Mucosa of descending colon (tissue), 3 donors: ENCODE measurements around the gene DYRK3. TPM values are rescaled to one million over a fixed set of nuclear protein-coding genes. Genes with fewer than 3 reads are reported as not detected.

Source experiments
- ATAC-seq: fragments of 200-7000 bp; cut with Tn5 transposase; one replicate; pipeline ENCODE4 v1.9.1; 2020; ENCODE audit warnings: mild to moderate bottlenecking, moderate library complexity
- DNase-seq, 3 donors: peaks; one replicate each; pipeline ENCODE4 v3.0.0-alpha.2; 2020
- H3K36me3 ChIP-seq: fragments of 200-600 bp; one replicate; pipeline ENCODE4 v1.8.0; 2021; ENCODE audit warnings: low read depth, mild to moderate bottlenecking
- H3K4me1 ChIP-seq: fragments of 200-600 bp; one replicate; pipeline ENCODE4 v1.8.0; 2021; ENCODE audit warnings: low read depth, mild to moderate bottlenecking
- H3K4me3 ChIP-seq: fragments of 200-600 bp; one replicate; pipeline ENCODE4 v1.8.0; 2021; ENCODE audit warnings: mild to moderate bottlenecking
- H3K9me3 ChIP-seq: fragments of 200-600 bp; one replicate; pipeline ENCODE4 v1.8.0; 2021; ENCODE audit warnings: mild to moderate bottlenecking
- CTCF ChIP-seq: fragments of 200-600 bp; IDR thresholded peaks from one replicate; pipeline ENCODE4 v1.8.0; 2022; ENCODE audit warnings: antibody characterized with exemption, mild to moderate bottlenecking
- intact Hi-C, 2 donors: fragments of 100-400 bp; cut with DNase I in 1 of 2; cut with micrococcal nuclease in 1 of 2; formaldehyde crosslinking; loops; one replicate each; pipeline versions ENCODE4 v1.11.0 to v1.11.1; 2022; cut with DNase I, micrococcal nuclease
- total RNA-seq, 3 donors: library from RNA; stranded (reverse); fragmentation: NEBNext Ultra II Directional in 2 of 3; extraction: Animal tissue kit (Norgen Biotek cat#: 25700) in 2 of 3; gene quantifications; one replicate each; pipeline versions ENCODE4 v1.2.1 to v1.2.4, GENCODE V29; 2021 to 2023
- donor health status: DM: no; HTN: no; CAD: no; lungs with moderate emphysema.
- donor health status: DM: no; HTN: no; CAD: no.
- donor health status: DM: no; HTN: yes; CAD: no.

The DYRK3 gene
- total RNA-seq, 3 donors from 2014 or later: 0.61 to 4.7 (median 1.4) TPM

GRCh38 chr1:206658264-206658980 lies 23.1 kb downstream of the DYRK3 start:
- H3K4me1 ChIP-seq: peaks cover 8% of the 10 kb centered on the region
- ATAC-seq (peak; percentile 55), DNase-seq (peak; percentile 47 to 59 (median 48))
- TF ChIP-seq CTCF: peak; percentile 60
- intact Hi-C loops: no loop called here
- no peak overlapping the region for H3K4me3 ChIP-seq
- H3K36me3 ChIP-seq: no peaks in the 10 kb centered on the region
- H3K9me3 ChIP-seq: no peaks in the 10 kb centered on the region

DNA sequence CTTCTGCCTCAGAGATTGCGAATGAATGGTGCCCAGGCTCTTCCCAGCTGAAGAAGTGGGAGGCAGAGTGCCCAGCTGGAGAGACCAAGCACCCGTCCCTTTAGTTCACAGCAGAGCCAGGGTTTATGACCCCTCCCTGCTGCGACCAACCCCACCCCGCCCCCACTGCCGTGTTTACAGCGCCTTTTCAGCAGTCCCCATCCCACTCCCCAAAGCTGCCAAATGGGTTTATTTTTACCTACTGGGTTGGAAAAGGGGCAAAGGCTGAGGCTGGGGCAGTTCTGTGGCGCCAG lies 23.6 kb downstream of the DYRK3 start:
- no peak overlapping the region for H3K4me3 ChIP-seq
- H3K36me3 ChIP-seq: no peaks in the 10 kb centered on the region
- peaks cover 8% of the 10 kb centered on the region for H3K4me1 ChIP-seq
- DNase-seq: peak in 1 of 3 donors; percentile 50
- intact Hi-C loops: no loop called here
- no peak for TF ChIP-seq CTCF
- peak; percentile 8 for ATAC-seq
- no peaks in the 10 kb centered on the region for H3K9me3 ChIP-seq

DNA sequence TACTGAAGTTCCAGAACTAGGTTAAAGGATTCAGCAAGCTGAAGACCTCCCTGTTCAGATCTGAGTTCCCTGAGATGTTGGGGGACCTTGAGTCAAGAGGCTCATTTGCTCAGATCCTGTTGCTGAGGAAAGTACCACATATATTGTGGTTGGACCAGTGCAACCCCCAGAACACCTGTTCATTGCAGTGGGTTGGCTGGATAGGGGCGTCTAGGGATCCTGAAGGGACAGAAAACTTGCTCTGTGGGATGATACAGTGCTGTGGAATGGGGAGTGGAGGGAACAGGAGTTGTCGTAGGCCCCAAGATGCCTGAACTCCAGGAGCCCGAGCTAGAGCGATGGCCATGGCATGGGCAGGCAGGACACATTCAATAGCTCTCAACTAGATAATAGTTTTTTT lies 24.8 kb downstream of the DYRK3 start:
- ATAC-seq (no peak), DNase-seq (no peak)
- peaks cover 8% of the 10 kb centered on the region for H3K4me1 ChIP-seq
- no peaks in the 10 kb centered on the region for H3K9me3 ChIP-seq
- no peaks in the 10 kb centered on the region for H3K36me3 ChIP-seq
- H3K4me3 ChIP-seq: no peak overlapping the region
- no peak for TF ChIP-seq CTCF
- intact Hi-C loops: no loop called here

- no peaks in the 10 kb centered on the region for H3K9me3 ChIP-seq
- H3K4me3 ChIP-seq: no peak overlapping the region
- no peak for DNase-seq
- H3K36me3 ChIP-seq: no peaks in the 10 kb centered on the region
- ATAC-seq: no peak
- peaks cover 8% of the 10 kb centered on the region for H3K4me1 ChIP-seq
- intact Hi-C loops: no loop called here
- no peak for TF ChIP-seq CTCF
Observed at GRCh38 chr1:206661161-206661820, 26.0 kb downstream of the DYRK3 start.

DNA sequence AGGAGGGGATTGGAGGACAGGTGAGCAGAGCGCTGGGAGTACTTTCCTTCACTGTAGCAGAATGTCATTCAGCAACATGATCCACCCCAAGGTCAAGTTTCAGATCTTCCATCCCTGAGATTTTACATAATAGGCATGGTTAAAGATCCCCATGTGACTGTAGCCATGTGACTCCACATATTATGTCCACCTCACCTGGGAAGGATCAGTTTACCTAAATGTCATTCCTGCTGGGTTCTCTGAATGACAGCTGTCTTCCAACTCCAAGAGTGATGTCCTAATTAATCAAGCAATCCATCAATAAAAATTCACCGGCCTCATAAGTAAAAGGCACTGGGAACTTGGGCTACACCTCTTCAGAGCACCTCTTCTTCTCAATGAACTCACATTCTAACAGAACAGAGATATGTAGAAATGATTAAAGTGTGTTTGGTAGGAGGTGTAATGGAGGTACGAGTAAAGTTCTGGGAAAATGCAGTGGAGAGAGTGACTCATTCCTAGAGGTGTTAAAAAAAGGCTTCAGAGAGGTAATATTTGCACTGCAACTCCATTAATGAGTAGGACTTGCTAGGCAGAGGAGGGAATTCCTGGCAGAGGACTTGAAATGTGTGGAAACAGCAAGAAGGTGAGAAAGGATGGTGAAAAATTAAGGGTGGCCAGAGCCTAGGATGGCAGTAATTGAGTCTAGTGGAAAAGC lies 27.2 kb downstream of the DYRK3 start:
- Histone ChIP-seq H3K4me3 (no peak overlapping the region), H3K4me1 (peaks cover 8% of the 10 kb centered on the region), H3K36me3 (no peaks in the 10 kb centered on the region), H3K9me3 (no peaks in the 10 kb centered on the region)
- intact Hi-C loops: no loop called here
- DNase-seq (no peak), ATAC-seq (no peak)
- no peak for TF ChIP-seq CTCF
